Caco-2 (cell line): Measurements from ENCODE around the gene BBS7. TPM values are rescaled to one million over a fixed set of nuclear protein-coding genes. Genes with fewer than 3 reads are reported as not detected.

Experiments used
- BruUV-seq: library from RNA; stranded (reverse); fragments of 400-500 nt; replicated peaks from 2 replicates; lab custom pipeline; 2021; lab: Mats Ljungman, UMichigan
- CTCF ChIA-PET: fragments of 300-600 bp; sonication (Branson Sonifier 250); formaldehyde crosslinking; loops from one replicate; lab custom pipeline; 2022; ENCODE audit warnings: antibody characterized with exemption; lab: Charles Lee
- POLR2A ChIA-PET: fragments of 300-600 bp; sonication (Branson Sonifier 250); formaldehyde crosslinking; loops from one replicate; lab custom pipeline; 2022; ENCODE audit warnings: antibody characterized with exemption; lab: Charles Lee
- DNase-seq, 2 experiments: peaks; one replicate each; pipeline versions ENCODE4 v3.0.0 to v3.0.0-alpha.2; 2020 to 2022
- H3K27me3 ChIP-seq: replicated peaks from 2 replicates; pipeline ENCODE4 v1.6.0; 2011; ENCODE audit warnings: low read length; ENCODE audit not compliant: control insufficient read depth, insufficient read depth
- H3K36me3 ChIP-seq: 2 replicates; pipeline ENCODE4 v1.5.1; 2011; ENCODE audit warnings: low read length; ENCODE audit not compliant: control insufficient read depth, insufficient read depth
- H3K4me1 ChIP-seq: fragments of 250-450 bp; sonication (Bioruptor Pico); 2 replicates; pipeline ENCODE4 v1.5.1; 2020; ENCODE audit warnings: mild to moderate bottlenecking
- H3K4me3 ChIP-seq: 2 replicates; pipeline ENCODE4 v1.5.1; 2011; ENCODE audit warnings: low read depth, mild to moderate bottlenecking, control low read depth, low read length
- H3K9me3 ChIP-seq: fragments of 250-450 bp; sonication (Bioruptor Pico); 2 replicates; pipeline ENCODE4 v1.5.1; 2020; ENCODE audit warnings: mild to moderate bottlenecking, moderate library complexity
- H3K27ac Mint-ChIP-seq: one replicate; pipeline ENCODE4 v1.8.0; 2022; ENCODE audit warnings: mixed read lengths; ENCODE audit not compliant: unreplicated experiment
- H3K27me3 Mint-ChIP-seq: one replicate; pipeline ENCODE4 v1.8.0; 2022; ENCODE audit warnings: mixed read lengths; ENCODE audit not compliant: insufficient read depth, unreplicated experiment
- H3K36me3 Mint-ChIP-seq: one replicate; pipeline ENCODE4 v1.8.0; 2022; ENCODE audit warnings: mild to moderate bottlenecking, mixed read lengths; ENCODE audit not compliant: insufficient read depth, unreplicated experiment
- H3K4me1 Mint-ChIP-seq: one replicate; pipeline ENCODE4 v1.8.0; 2022; ENCODE audit warnings: low read depth, mixed read lengths; ENCODE audit not compliant: unreplicated experiment
- H3K4me3 Mint-ChIP-seq: one replicate; pipeline ENCODE4 v1.8.0; 2022; ENCODE audit warnings: mild to moderate bottlenecking, moderate library complexity, mixed read lengths; ENCODE audit not compliant: unreplicated experiment
- H3K9me3 Mint-ChIP-seq: one replicate; pipeline ENCODE4 v1.8.0; 2022; ENCODE audit warnings: mixed read lengths; ENCODE audit not compliant: unreplicated experiment
- intact Hi-C: fragments of 100-400 bp; cut with micrococcal nuclease; formaldehyde crosslinking; loops from one replicate; pipeline ENCODE4 v1.10.0; 2022; ENCODE audit not compliant: unreplicated experiment
- total RNA-seq: library from RNA; stranded (reverse); gene quantifications from 2 replicates; pipeline ENCODE4 v1.2.3, GENCODE V29; 2022
- TF ChIP-seq, protein P1 (sequence below), 2 experiments: fragments of 200-600 bp in 1 of 2; IDR thresholded peaks; 1 replicate in 1 of 2; 2 replicates in 1 of 2; pipeline versions ENCODE4 v1.5.1 to v1.8.0; 2011 to 2022; ENCODE audit warnings: antibody characterized with exemption in 1 of 2, control low read depth in 1 of 2, inconsistent platforms in 1 of 2, low read depth in 1 of 2, low read length in 1 of 2, mild to moderate bottlenecking in 1 of 2, moderate library complexity in 1 of 2; ENCODE audit not compliant: insufficient read depth in 1 of 2, severe bottlenecking in 1 of 2, unreplicated experiment in 1 of 2

Gene BBS7
- total RNA-seq, 1 experiment from 2014 or later: 17.1 TPM

DNA sequence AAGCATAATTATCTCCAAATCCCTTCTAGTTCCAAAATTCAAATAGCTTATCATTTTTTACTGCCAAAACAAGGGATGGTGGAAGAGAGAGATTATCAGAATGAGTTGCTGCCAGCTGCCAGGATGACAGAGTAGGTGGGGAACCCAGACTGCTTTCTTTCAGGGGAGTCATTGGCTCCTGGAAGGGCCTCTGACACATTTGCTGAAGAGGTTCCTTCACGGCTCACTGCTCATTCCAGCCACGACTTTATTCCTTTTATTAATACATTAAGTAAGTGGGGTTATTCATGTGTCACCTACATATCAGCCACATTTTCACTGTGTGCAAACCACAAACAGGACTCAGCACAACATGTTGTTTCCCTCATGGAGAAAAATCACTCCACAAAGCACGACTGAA, 92.6 kb downstream of the BBS7 start:
- DNase-seq: no peak
- H3K27ac Mint-ChIP-seq: no peak overlapping the region
- no peak overlapping the region for H3K4me3 ChIP-seq
- no peaks in the 10 kb centered on the region for H3K36me3 ChIP-seq
- H3K4me1 Mint-ChIP-seq: no peaks in the 10 kb centered on the region
- H3K36me3 Mint-ChIP-seq: no peaks in the 10 kb centered on the region
- no peaks in the 10 kb centered on the region for H3K27me3 ChIP-seq
- no peaks in the 10 kb centered on the region for H3K4me1 ChIP-seq
- CTCF ChIA-PET: no interaction called here
- H3K4me3 Mint-ChIP-seq: no peak overlapping the region
- BruUV-seq: no TSS peak
- H3K9me3 Mint-ChIP-seq: no peaks in the 10 kb centered on the region
- POLR2A ChIA-PET: no interaction called here
- intact Hi-C loops: no loop called here
- H3K9me3 ChIP-seq: no peaks in the 10 kb centered on the region
- H3K27me3 Mint-ChIP-seq: peaks cover 14% of the 10 kb centered on the region
- TF ChIP-seq, protein P1, sequence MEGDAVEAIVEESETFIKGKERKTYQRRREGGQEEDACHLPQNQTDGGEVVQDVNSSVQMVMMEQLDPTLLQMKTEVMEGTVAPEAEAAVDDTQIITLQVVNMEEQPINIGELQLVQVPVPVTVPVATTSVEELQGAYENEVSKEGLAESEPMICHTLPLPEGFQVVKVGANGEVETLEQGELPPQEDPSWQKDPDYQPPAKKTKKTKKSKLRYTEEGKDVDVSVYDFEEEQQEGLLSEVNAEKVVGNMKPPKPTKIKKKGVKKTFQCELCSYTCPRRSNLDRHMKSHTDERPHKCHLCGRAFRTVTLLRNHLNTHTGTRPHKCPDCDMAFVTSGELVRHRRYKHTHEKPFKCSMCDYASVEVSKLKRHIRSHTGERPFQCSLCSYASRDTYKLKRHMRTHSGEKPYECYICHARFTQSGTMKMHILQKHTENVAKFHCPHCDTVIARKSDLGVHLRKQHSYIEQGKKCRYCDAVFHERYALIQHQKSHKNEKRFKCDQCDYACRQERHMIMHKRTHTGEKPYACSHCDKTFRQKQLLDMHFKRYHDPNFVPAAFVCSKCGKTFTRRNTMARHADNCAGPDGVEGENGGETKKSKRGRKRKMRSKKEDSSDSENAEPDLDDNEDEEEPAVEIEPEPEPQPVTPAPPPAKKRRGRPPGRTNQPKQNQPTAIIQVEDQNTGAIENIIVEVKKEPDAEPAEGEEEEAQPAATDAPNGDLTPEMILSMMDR (IDR thresholded peaks at IDR 0.05; ENCODE audit: insufficient read depth in 1 of 2, low read depth in 1 of 2, low read length in 1 of 2, severe bottlenecking in 1 of 2, unreplicated experiment in 1 of 2): no peak

DNA sequence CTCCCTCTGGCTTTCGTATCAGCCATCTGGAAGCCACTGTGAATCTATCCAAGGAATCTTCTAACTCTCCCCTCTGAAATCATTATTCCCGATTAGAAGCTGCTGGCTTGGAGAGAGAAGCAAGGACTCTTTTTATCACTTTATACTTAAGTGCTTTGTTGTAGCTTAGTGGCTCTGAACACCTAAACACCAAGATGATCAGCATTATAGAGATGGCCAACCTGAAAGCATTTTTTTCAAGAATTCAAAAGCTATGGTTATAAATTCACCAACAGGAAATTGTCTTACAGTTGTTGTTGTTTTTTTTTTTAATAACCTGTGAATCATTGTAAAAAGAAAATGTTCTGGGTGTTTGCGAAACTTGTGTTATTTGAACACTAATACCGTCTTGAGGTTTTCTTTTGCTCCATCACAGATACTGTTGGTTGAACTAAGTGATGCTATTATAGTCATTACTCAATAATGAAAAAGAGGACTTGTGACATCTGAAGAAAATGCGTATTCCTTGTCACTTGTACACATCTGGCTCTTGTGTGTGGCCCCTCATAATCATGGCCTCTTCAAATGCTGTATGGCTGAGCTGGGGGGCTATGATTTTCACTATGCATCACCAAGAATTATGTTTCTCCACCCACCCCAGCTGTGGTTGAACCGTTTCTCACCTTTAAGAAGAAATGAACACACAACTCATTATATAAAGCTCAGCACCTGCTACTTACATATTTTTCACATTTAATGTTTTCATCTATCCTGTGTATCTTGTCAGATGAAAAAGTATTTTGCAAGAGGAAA, 93.5 kb downstream of the BBS7 start:
- Histone ChIP-seq H3K4me3 (no peak overlapping the region), H3K36me3 (no peaks in the 10 kb centered on the region), H3K4me1 (no peaks in the 10 kb centered on the region), H3K9me3 (no peaks in the 10 kb centered on the region), H3K27me3 (no peaks in the 10 kb centered on the region)
- H3K4me1 Mint-ChIP-seq: no peaks in the 10 kb centered on the region
- BruUV-seq: no TSS peak
- H3K27me3 Mint-ChIP-seq: peaks cover 16% of the 10 kb centered on the region
- CTCF ChIA-PET: interaction anchor here (0.5 kb wide), 1 partner anchor 93 kb away, joined by 4 read pairs; no protein-coding TSS in a partner anchor
- H3K9me3 Mint-ChIP-seq: no peaks in the 10 kb centered on the region
- intact Hi-C loops: no loop called here
- H3K36me3 Mint-ChIP-seq: no peaks in the 10 kb centered on the region
- H3K27ac Mint-ChIP-seq: no peak overlapping the region
- H3K4me3 Mint-ChIP-seq: no peak overlapping the region
- TF ChIP-seq, protein P1 (IDR thresholded peaks at IDR 0.05; ENCODE audit: insufficient read depth in 1 of 2, low read depth in 1 of 2, low read length in 1 of 2, severe bottlenecking in 1 of 2, unreplicated experiment in 1 of 2): no peak
- DNase-seq: no peak
- POLR2A ChIA-PET: no interaction called here

Other genes with a start within 250 kb of the BBS7 start
- 328 and 359 TPM in 2 replicates for gene ANXA5, start 173.5 kb downstream of the BBS7 start, total RNA-seq
- gene SMIM43, start 105.3 kb downstream of the BBS7 start, total RNA-seq: not detected in 2 replicates
- gene EXOSC9, start 69.2 kb downstream of the BBS7 start, total RNA-seq: 32.5 and 32.6 TPM in 2 replicates
- 88.3 and 97.9 TPM in 2 replicates for gene CCNA2, start 46.6 kb downstream of the BBS7 start, total RNA-seq
- gene TRPC3, start 81.6 kb upstream of the BBS7 start, total RNA-seq: 0.91 and 1.1 TPM in 2 replicates